PC-3 (cell line): ENCODE data around the gene MARCKSL1. TPM values are rescaled to one million over a fixed set of nuclear protein-coding genes. Genes with fewer than 3 reads are reported as not detected.

Experiments
- ATAC-seq: fragments of 200-7000 bp; cut with Tn5 transposase; 2 replicates; pipeline ENCODE4 v1.9.1; 2020; ENCODE audit warnings: mild to moderate bottlenecking, moderate library complexity
- BruUV-seq: library from RNA; stranded (reverse); fragments of 400-500 nt; replicated peaks from 2 replicates; lab custom pipeline; 2021; lab: Mats Ljungman, UMichigan
- CTCF ChIA-PET: fragments of 300-600 bp; sonication (Branson Sonifier 250); formaldehyde crosslinking; loops from one replicate; lab custom pipeline; 2022; ENCODE audit warnings: antibody characterized with exemption; lab: Charles Lee
- POLR2A ChIA-PET: fragments of 300-600 bp; sonication (Branson Sonifier 250); formaldehyde crosslinking; loops from one replicate; lab custom pipeline; 2022; ENCODE audit warnings: antibody characterized with exemption; ENCODE audit not compliant: unreplicated experiment; lab: Charles Lee
- DNase-seq: peaks from one replicate; pipeline ENCODE4 v3.0.0-alpha.2; 2015
- H2AFZ ChIP-seq: fragments of 300-600 bp; sonication (generic); 2 replicates; pipeline ENCODE4 v1.6.0; 2016; ENCODE audit warnings: antibody characterized with exemption, low read length
- H3F3A ChIP-seq: fragments of 300-600 bp; sonication (generic); one replicate; pipeline ENCODE4 v1.6.0; 2017; ENCODE audit warnings: antibody characterized with exemption, low read length, control low read depth, mild to moderate bottlenecking; ENCODE audit not compliant: unreplicated experiment
- H3K27ac ChIP-seq: fragments of 300-600 bp; sonication (generic); 2 replicates; pipeline ENCODE4 v1.5.1; 2016; ENCODE audit warnings: mild to moderate bottlenecking, low read length
- H3K27me3 ChIP-seq: fragments of 300-600 bp; sonication (generic); 2 replicates; pipeline ENCODE4 v1.6.1; 2016; ENCODE audit warnings: low read length, mixed read lengths
- H3K36me3 ChIP-seq: fragments of 300-600 bp; sonication (generic); 2 replicates; pipeline ENCODE4 v1.6.1; 2016; ENCODE audit warnings: low read depth, mixed run types, low read length, mixed read lengths
- H3K4me1 ChIP-seq: fragments of 300-600 bp; sonication (generic); 2 replicates; pipeline ENCODE4 v1.5.1; 2016; ENCODE audit warnings: low read length; ENCODE audit not compliant: insufficient read depth
- H3K4me2 ChIP-seq: fragments of 300-600 bp; sonication (generic); 2 replicates; pipeline ENCODE4 v1.6.0; 2016; ENCODE audit warnings: low read length
- H3K4me3 ChIP-seq: fragments of 300-600 bp; sonication (generic); 2 replicates; pipeline ENCODE4 v1.5.1; 2016; ENCODE audit warnings: mild to moderate bottlenecking, low read length, mixed read lengths
- H3K79me2 ChIP-seq: fragments of 300-600 bp; sonication (generic); 2 replicates; pipeline ENCODE4 v1.6.1; 2017; ENCODE audit warnings: low read length, mixed read lengths
- H3K9ac ChIP-seq: fragments of 300-600 bp; sonication (generic); 2 replicates; pipeline ENCODE4 v1.6.0; 2016; ENCODE audit warnings: mild to moderate bottlenecking, low read length
- H3K9me2 ChIP-seq: fragments of 300-600 bp; sonication (generic); replicated peaks from 2 replicates; pipeline ENCODE4 v1.6.1; 2016; ENCODE audit warnings: mixed run types, low read length, mixed read lengths
- H3K9me3 ChIP-seq: fragments of 300-600 bp; sonication (generic); 2 replicates; pipeline ENCODE4 v1.6.1; 2016; ENCODE audit warnings: low read length, mixed read lengths
- H4K20me1 ChIP-seq: fragments of 300-600 bp; sonication (generic); 2 replicates; pipeline ENCODE4 v1.6.1; 2016; ENCODE audit warnings: low read length, mixed read lengths
- EZH2 ChIP-seq: fragments of 300-600 bp; sonication (generic); IDR thresholded peaks from one replicate; pipeline ENCODE4 v1.6.1; 2017; ENCODE audit warnings: antibody characterized with exemption, mild to moderate bottlenecking, low read length; ENCODE audit not compliant: unreplicated experiment
- EZH2phosphoT487 ChIP-seq: fragments of 300-600 bp; sonication (generic); IDR thresholded peaks from 2 replicates; pipeline ENCODE4 v1.6.1; 2018; ENCODE audit warnings: mild to moderate bottlenecking, antibody characterized with exemption, low read length, borderline replicate concordance
- intact Hi-C: fragments of 100-400 bp; cut with micrococcal nuclease; formaldehyde crosslinking; loops from 2 replicates; pipeline ENCODE4 v1.9.0; 2023
- total RNA-seq: library from RNA; depleted of rRNA; stranded (reverse); fragments of >200 nt; gene quantifications from 2 replicates; pipeline ENCODE4 v1.2.3, GENCODE V29; 2014
- TF ChIP-seq, protein P1 (sequence below): fragments of 300-600 bp; sonication (generic); conservative IDR thresholded peaks from 2 replicates; pipeline ENCODE4 v1.5.1; 2017; ENCODE audit warnings: antibody characterized with exemption, low read depth, mild to moderate bottlenecking, low read length

The MARCKSL1 gene
- total RNA-seq, 1 experiment from 2014 or later: 159 TPM

DNA sequence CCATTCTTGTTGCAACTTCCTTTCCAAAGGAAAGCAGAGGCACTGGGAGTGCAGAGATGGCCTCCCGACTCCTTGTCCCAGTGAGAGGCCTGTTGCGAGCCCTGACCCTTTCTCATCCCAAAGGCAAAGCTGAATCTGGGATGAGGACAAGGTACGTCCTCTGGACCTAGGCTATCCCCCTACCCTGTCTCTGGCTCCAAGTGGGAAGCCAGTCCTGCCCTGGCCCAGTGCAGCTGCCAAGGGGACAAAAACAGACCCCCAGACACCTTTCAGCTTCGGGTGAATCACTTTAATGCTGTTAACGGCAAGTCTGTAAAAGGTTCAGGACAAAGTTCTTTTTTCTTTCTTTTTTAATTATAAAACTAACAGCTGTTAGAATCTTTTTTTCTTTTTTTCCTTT, 28.8 kb upstream of the MARCKSL1 start:
- Histone ChIP-seq H3K4me2 (no peak overlapping the region), H4K20me1 (no peaks in the 10 kb centered on the region), H3K4me1 (no peaks in the 10 kb centered on the region), H3F3A (no peaks in the 10 kb centered on the region), H3K9me3 (no peaks in the 10 kb centered on the region), H3K27me3 (no peaks in the 10 kb centered on the region), H3K9me2 (no peaks in the 10 kb centered on the region), H3K79me2 (no peaks in the 10 kb centered on the region), H3K27ac (no peak overlapping the region), H3K36me3 (peaks cover 11% of the 10 kb centered on the region), H3K9ac (no peak overlapping the region), H3K4me3 (no peak overlapping the region), H2AFZ (no peak overlapping the region)
- intact Hi-C loops: no loop called here
- POLR2A ChIA-PET: no interaction called here
- CTCF ChIA-PET: no interaction called here
- ATAC-seq: no peak
- no TSS peak for BruUV-seq
- no peak for DNase-seq
- TF ChIP-seq EZH2phosphoT487: no peak
- TF ChIP-seq, protein P1, sequence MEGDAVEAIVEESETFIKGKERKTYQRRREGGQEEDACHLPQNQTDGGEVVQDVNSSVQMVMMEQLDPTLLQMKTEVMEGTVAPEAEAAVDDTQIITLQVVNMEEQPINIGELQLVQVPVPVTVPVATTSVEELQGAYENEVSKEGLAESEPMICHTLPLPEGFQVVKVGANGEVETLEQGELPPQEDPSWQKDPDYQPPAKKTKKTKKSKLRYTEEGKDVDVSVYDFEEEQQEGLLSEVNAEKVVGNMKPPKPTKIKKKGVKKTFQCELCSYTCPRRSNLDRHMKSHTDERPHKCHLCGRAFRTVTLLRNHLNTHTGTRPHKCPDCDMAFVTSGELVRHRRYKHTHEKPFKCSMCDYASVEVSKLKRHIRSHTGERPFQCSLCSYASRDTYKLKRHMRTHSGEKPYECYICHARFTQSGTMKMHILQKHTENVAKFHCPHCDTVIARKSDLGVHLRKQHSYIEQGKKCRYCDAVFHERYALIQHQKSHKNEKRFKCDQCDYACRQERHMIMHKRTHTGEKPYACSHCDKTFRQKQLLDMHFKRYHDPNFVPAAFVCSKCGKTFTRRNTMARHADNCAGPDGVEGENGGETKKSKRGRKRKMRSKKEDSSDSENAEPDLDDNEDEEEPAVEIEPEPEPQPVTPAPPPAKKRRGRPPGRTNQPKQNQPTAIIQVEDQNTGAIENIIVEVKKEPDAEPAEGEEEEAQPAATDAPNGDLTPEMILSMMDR: no peak
- TF ChIP-seq EZH2: no peak

DNA sequence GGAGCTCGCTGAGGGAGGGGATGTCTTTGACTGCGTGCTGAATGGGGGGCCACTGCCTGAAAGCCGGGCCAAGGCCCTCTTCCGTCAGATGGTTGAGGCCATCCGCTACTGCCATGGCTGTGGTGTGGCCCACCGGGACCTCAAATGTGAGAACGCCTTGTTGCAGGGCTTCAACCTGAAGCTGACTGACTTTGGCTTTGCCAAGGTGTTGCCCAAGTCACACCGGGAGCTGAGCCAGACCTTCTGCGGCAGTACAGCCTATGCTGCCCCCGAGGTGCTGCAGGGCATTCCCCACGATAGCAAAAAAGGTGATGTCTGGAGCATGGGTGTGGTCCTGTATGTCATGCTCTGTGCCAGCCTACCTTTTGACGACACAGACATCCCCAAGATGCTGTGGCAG, 27.7 kb upstream of the MARCKSL1 start:
- BruUV-seq: no TSS peak
- Histone ChIP-seq H3K9me3 (no peaks in the 10 kb centered on the region), H3K4me2 (no peak overlapping the region), H2AFZ (no peak overlapping the region), H3K9ac (no peak overlapping the region), H3K27ac (no peak overlapping the region), H3F3A (no peaks in the 10 kb centered on the region), H3K4me3 (no peak overlapping the region), H3K9me2 (no peaks in the 10 kb centered on the region), H3K79me2 (no peaks in the 10 kb centered on the region), H3K36me3 (peaks cover 11% of the 10 kb centered on the region), H4K20me1 (no peaks in the 10 kb centered on the region), H3K4me1 (no peaks in the 10 kb centered on the region), H3K27me3 (no peaks in the 10 kb centered on the region)
- ATAC-seq (no peak), DNase-seq (no peak)
- TF ChIP-seq EZH2phosphoT487 (no peak), EZH2 (no peak)
- TF ChIP-seq, protein P1: no peak
- POLR2A ChIA-PET: no interaction called here
- intact Hi-C loops: no loop called here
- CTCF ChIA-PET: no interaction called here

DNA sequence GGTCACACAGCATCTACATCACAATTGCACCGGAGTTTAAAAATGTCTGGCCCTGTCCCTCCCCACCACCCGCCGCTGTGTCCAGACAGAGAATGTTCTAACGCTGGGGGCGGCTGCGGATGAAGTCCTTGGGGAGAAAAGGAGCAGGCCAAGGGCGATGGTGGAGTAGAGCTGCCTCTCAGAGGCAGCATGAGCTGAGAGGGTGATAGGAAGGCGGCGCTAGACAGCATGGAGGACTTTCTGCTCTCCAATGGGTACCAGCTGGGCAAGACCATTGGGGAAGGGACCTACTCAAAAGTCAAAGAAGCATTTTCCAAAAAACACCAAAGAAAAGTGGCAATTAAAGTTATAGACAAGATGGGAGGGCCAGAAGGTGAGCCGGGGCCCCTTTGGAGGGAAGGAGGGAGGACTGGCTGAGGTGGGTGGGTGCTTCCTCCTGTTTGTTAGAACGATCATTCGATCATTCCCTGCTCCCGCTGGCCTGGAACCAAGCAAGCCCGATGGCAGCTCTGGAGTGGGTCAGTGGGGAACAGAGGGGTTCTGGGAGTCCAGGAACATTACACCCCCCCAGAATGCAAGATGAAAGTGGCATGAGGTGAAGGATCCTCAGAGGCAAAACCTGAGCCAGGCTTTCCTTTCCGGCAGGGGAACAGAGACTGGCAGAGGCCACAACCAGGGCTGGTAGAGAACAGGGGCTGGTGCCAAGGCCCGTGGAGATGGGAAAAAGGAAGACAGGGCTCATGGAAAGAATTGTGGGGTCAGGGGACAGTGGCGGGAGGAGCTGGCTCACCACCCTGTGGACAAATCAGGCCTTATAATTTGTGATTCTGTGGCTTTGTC, 26.7 kb upstream of the MARCKSL1 start, which contains the start of the genes FAM229A and TSSK3:
TSS of gene FAM229A (minus strand) at position 12 of the 840 bp plus-strand sequence. CDS start 394 bp downstream, outside the sequence.
TSS of gene TSSK3 (plus strand) at position 66 of the 840 bp plus-strand sequence. CDS start at position 229, 163 bp downstream.
- CTCF ChIA-PET: no interaction called here

More for the DNA sequence above, 26.7 kb upstream of the MARCKSL1 start, which contains the start of the genes FAM229A and TSSK3:
- no peak for DNase-seq
- no peaks in the 10 kb centered on the region for H3F3A ChIP-seq
- H3K27ac ChIP-seq: no peak within 1 kb of the TSS
- no peaks in the 10 kb centered on the region for H4K20me1 ChIP-seq
- no peaks in the 10 kb centered on the region for H3K9me2 ChIP-seq
- no peaks in the 10 kb centered on the region for H3K9me3 ChIP-seq
- H3K79me2 ChIP-seq: no peaks in the 10 kb centered on the region
- no peak within 1 kb of the TSS for H3K9ac ChIP-seq
- peak within 1 kb of the TSS; percentile 57 for H3K4me2 ChIP-seq
- no peak for TF ChIP-seq EZH2
- no peak for TF ChIP-seq EZH2phosphoT487
- TF ChIP-seq, protein P1: no peak
- peak within 1 kb of the TSS; percentile 51 for H3K4me3 ChIP-seq
- H2AFZ ChIP-seq: no peak within 1 kb of the TSS
- intact Hi-C loops: no loop called here
- no peaks in the 10 kb centered on the region for H3K27me3 ChIP-seq
- ATAC-seq: peak; percentile 9; the same call in 1 of the 2 replicates
- no TSS peak for BruUV-seq
- H3K36me3 ChIP-seq: peaks cover 3% of the 10 kb centered on the region
- POLR2A ChIA-PET: interaction anchor here (0.6 kb wide), 1 partner anchor 11 kb away, joined by 3 read pairs; no protein-coding TSS in a partner anchor
- no peaks in the 10 kb centered on the region for H3K4me1 ChIP-seq
